GM23338 (cell line): ENCODE results near the gene FBXL19. TPM values are rescaled to one million over a fixed set of nuclear protein-coding genes. Genes with fewer than 3 reads are reported as not detected.

Source experiments
- ATAC-seq: fragments of 200-7000 bp; cut with Tn5 transposase; 3 replicates; pipeline ENCODE4 v1.9.1; 2020
- DNase-seq: peaks from one replicate; pipeline ENCODE4 v3.0.0-alpha.2; 2015; ENCODE audit warnings: low spot score
- H2AFZ ChIP-seq: fragments of 200-600 bp; sonication (generic); 2 replicates; pipeline ENCODE4 v1.8.0; 2016; ENCODE audit warnings: antibody characterized with exemption, mild to moderate bottlenecking, moderate library complexity
- H3F3A ChIP-seq: fragments of 200-600 bp; sonication (generic); replicated peaks from 2 replicates; pipeline ENCODE4 v1.8.0; 2017; ENCODE audit warnings: antibody characterized with exemption, mixed run types, low read depth
- H3K27ac ChIP-seq: fragments of 200-600 bp; sonication (generic); 2 replicates; pipeline ENCODE4 v1.6.1; 2016; ENCODE audit warnings: low read depth
- H3K27me3 ChIP-seq: fragments of 200-600 bp; sonication (generic); 2 replicates; pipeline ENCODE4 v1.8.0; 2016; ENCODE audit warnings: mild to moderate bottlenecking, mixed run types, moderate library complexity; ENCODE audit not compliant: insufficient read depth
- H3K36me3 ChIP-seq: fragments of 200-600 bp; sonication (generic); 2 replicates; pipeline ENCODE4 v1.8.0; 2016; ENCODE audit warnings: mild to moderate bottlenecking; ENCODE audit not compliant: insufficient read depth
- H3K4me1 ChIP-seq: fragments of 200-600 bp; sonication (generic); 2 replicates; pipeline ENCODE4 v1.8.0; 2016; ENCODE audit warnings: mild to moderate bottlenecking, moderate library complexity; ENCODE audit not compliant: insufficient read depth
- H3K4me2 ChIP-seq: fragments of 200-600 bp; sonication (generic); 2 replicates; pipeline ENCODE4 v1.7.1; 2017; ENCODE audit warnings: mixed run types
- H3K4me3 ChIP-seq: fragments of 200-600 bp; sonication (generic); 2 replicates; pipeline ENCODE4 v1.6.1; 2016; ENCODE audit warnings: mixed run types
- H3K79me2 ChIP-seq: fragments of 200-600 bp; sonication (generic); replicated peaks from 2 replicates; pipeline ENCODE4 v1.8.0; 2017; ENCODE audit warnings: mild to moderate bottlenecking; ENCODE audit not compliant: insufficient read depth
- H3K9me2 ChIP-seq: fragments of 200-600 bp; sonication (generic); 2 replicates; pipeline ENCODE4 v1.8.0; 2017; ENCODE audit not compliant: insufficient read depth
- H4K20me1 ChIP-seq: fragments of 200-600 bp; sonication (generic); replicated peaks from 2 replicates; pipeline ENCODE4 v1.8.0; 2017; ENCODE audit warnings: mild to moderate bottlenecking; ENCODE audit not compliant: insufficient read depth
- H3K27ac Mint-ChIP-seq: 2 replicates; pipeline ENCODE4 v1.8.0; 2020; ENCODE audit warnings: inconsistent platforms, mild to moderate bottlenecking, moderate library complexity, mixed read lengths
- H3K27me3 Mint-ChIP-seq: 3 replicates; pipeline ENCODE4 v1.8.0; 2022; ENCODE audit warnings: low read depth, mild to moderate bottlenecking, moderate library complexity, mixed read lengths, inconsistent platforms; ENCODE audit not compliant: insufficient read depth, poor library complexity
- H3K36me3 Mint-ChIP-seq: 3 replicates; pipeline ENCODE4 v1.8.0; 2021; ENCODE audit warnings: low read depth, mild to moderate bottlenecking, inconsistent platforms, moderate library complexity, mixed read lengths
- H3K4me1 Mint-ChIP-seq: 3 replicates; pipeline ENCODE4 v1.8.0; 2020; ENCODE audit warnings: mild to moderate bottlenecking, inconsistent platforms, mixed read lengths
- H3K4me3 Mint-ChIP-seq: 3 replicates; pipeline ENCODE4 v1.8.0; 2021; ENCODE audit warnings: moderate library complexity, mild to moderate bottlenecking, inconsistent platforms, mixed read lengths
- H3K9me3 Mint-ChIP-seq: 3 replicates; pipeline ENCODE4 v1.8.0; 2020; ENCODE audit warnings: moderate library complexity, mild to moderate bottlenecking, inconsistent platforms, mixed read lengths
- CREB1 ChIP-seq: fragments of 250-450 bp; sonication (Bioruptor Pico); IDR thresholded peaks from 2 replicates; pipeline ENCODE4 v1.5.0; 2020; ENCODE audit warnings: low read depth, mild to moderate bottlenecking, moderate library complexity
- EZH2phosphoT487 ChIP-seq: fragments of 200-600 bp; sonication (generic); IDR thresholded peaks from one replicate; pipeline ENCODE4 v1.8.1; 2018; ENCODE audit warnings: antibody characterized with exemption; ENCODE audit not compliant: unreplicated experiment
- JUNB ChIP-seq: IDR thresholded peaks from one replicate; pipeline ENCODE4 v1.6.1; 2016; ENCODE audit warnings: antibody characterized with exemption; ENCODE audit not compliant: unreplicated experiment
- POLR2AphosphoS5 ChIP-seq: IDR thresholded peaks from 2 replicates; pipeline ENCODE4 v1.6.1; 2016; ENCODE audit warnings: antibody characterized with exemption, low read depth
- ZNF114 ChIP-seq: fragments of 250-450 bp; sonication (Bioruptor Pico); IDR thresholded peaks from 2 replicates; pipeline ENCODE4 v1.5.0; 2020; ENCODE audit warnings: mild to moderate bottlenecking, moderate library complexity
- polyA plus RNA-seq: library from polyadenylated mRNA; unstranded; fragments of >200 nt; fragmentation: Nextera tagmentation; extraction: Ambion mirVana; gene quantifications from 2 replicates; pipeline ENCODE4 v1.2.1, GENCODE V29; 2016
- total RNA-seq: library from RNA; depleted of rRNA; stranded (reverse); fragments of >200 nt; shearing (Covaris generic); gene quantifications from 2 replicates; pipeline ENCODE4 v1.2.3, GENCODE V29; 2014
- TF ChIP-seq, protein P1 (sequence below), 2 experiments: fragments of 200-600 bp in 1 of 2; sonication (generic) in 1 of 2; conservative IDR thresholded peaks; 2 replicates each; pipeline versions ENCODE4 v1.5.1 to v1.6.1; 2016 to 2017; ENCODE audit warnings: antibody characterized with exemption in 2 of 2, low read depth in 2 of 2, mild to moderate bottlenecking in 2 of 2, moderate library complexity in 1 of 2

FBXL19 gene
- total and polyA plus RNA-seq, 2 experiments from 2014 or later, result 12.5 to 71.5 TPM

GRCh38 chr16:30895627-30896260 lies 27.6 kb upstream of the FBXL19 start:
- peaks cover 25% of the 10 kb centered on the region for H3K4me1 ChIP-seq
- H3K4me3 Mint-ChIP-seq, result peak overlapping the region; percentile 92
- DNase-seq, result no peak

DNA sequence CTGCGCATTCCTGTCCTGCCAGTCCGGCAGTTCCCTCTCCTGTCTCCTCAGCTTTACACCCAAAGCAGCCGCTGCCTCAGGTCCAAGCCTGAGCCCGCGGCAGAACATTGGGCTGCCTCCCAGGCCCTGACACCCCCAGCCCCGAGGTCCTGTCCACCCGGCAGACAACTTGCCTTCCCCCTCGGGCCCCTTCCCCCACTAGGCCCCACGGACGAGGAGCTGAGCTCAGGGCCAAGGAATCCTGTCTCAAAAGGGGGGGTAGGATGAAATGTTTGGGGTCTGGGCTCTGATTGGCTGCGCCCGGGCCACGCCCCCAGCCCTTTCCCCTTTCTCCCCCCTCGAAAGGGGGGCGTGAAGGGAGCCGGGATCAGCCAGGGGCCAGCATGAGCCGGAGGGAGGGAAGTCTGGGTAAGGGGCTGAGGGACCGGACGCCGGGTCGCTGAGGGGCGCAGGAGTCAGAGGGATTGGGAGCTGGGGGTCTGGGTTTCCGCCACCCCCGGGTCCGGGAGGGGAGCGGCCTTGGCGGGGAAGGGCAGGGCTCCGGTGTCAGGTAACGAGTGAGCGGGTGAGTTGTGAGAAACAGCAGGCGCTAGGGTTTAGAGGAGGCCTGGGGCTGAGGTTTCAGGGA lies 27.0 kb upstream of the FBXL19 start, which contains the start of gene CTF1:
Gene CTF1 (plus strand): TSS at position 354 of the 628 bp plus-strand sequence. CDS start 30 bp downstream, at position 384.
- H3K79me2 ChIP-seq, result no peaks in the 10 kb centered on the region
- Mint-ChIP-seq H3K27ac (peak within 1 kb of the TSS; percentile 99), H3K9me3 (no peaks in the 10 kb centered on the region), H3K4me3 (peak within 1 kb of the TSS; percentile 92), H3K4me1 (peaks cover 26% of the 10 kb centered on the region), H3K27me3 (peaks cover 23% of the 10 kb centered on the region), H3K36me3 (peaks cover 5% of the 10 kb centered on the region)
- H3K4me3 ChIP-seq, result peak within 1 kb of the TSS; percentile 86
- H3F3A ChIP-seq, result peaks cover 26% of the 10 kb centered on the region
- no peak for TF ChIP-seq ZNF114
- peak; percentile 55 for TF ChIP-seq POLR2AphosphoS5
- peak; percentile 53 for ATAC-seq
- H3K36me3 ChIP-seq, result no peaks in the 10 kb centered on the region
- H3K27me3 ChIP-seq, result peaks cover 23% of the 10 kb centered on the region
- peak; percentile 85 for DNase-seq
- H2AFZ ChIP-seq, result peak within 1 kb of the TSS; percentile 95
- peak within 1 kb of the TSS; percentile 94 for H3K4me2 ChIP-seq
- peaks cover 25% of the 10 kb centered on the region for H3K4me1 ChIP-seq
- H3K9me2 ChIP-seq, result no peaks in the 10 kb centered on the region
- peak within 1 kb of the TSS; percentile 99 for H3K27ac ChIP-seq
- no peaks in the 10 kb centered on the region for H4K20me1 ChIP-seq

More at GRCh38 chr16:30895627-30896260, 27.6 kb upstream of the FBXL19 start:
- peaks cover 26% of the 10 kb centered on the region for H3K4me1 Mint-ChIP-seq
- H3K27me3 Mint-ChIP-seq, result peaks cover 20% of the 10 kb centered on the region
- Histone ChIP-seq H3K4me3 (peak overlapping the region; percentile 86), H2AFZ (peak overlapping the region; percentile 95), H3K27me3 (peaks cover 17% of the 10 kb centered on the region), H3K27ac (peak overlapping the region; percentile 99), H3K9me2 (no peaks in the 10 kb centered on the region), H3K36me3 (no peaks in the 10 kb centered on the region), H3F3A (peaks cover 25% of the 10 kb centered on the region), H4K20me1 (no peaks in the 10 kb centered on the region), H3K79me2 (no peaks in the 10 kb centered on the region), H3K4me2 (peak overlapping the region; percentile 94)
- H3K27ac Mint-ChIP-seq, result peak overlapping the region; percentile 99
- H3K9me3 Mint-ChIP-seq, result no peaks in the 10 kb centered on the region
- TF ChIP-seq, protein P1, sequence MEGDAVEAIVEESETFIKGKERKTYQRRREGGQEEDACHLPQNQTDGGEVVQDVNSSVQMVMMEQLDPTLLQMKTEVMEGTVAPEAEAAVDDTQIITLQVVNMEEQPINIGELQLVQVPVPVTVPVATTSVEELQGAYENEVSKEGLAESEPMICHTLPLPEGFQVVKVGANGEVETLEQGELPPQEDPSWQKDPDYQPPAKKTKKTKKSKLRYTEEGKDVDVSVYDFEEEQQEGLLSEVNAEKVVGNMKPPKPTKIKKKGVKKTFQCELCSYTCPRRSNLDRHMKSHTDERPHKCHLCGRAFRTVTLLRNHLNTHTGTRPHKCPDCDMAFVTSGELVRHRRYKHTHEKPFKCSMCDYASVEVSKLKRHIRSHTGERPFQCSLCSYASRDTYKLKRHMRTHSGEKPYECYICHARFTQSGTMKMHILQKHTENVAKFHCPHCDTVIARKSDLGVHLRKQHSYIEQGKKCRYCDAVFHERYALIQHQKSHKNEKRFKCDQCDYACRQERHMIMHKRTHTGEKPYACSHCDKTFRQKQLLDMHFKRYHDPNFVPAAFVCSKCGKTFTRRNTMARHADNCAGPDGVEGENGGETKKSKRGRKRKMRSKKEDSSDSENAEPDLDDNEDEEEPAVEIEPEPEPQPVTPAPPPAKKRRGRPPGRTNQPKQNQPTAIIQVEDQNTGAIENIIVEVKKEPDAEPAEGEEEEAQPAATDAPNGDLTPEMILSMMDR (conservative IDR thresholded peaks at IDR 0.05; ENCODE audit: low read depth in 2 of 2), result no peak
- no peak for TF ChIP-seq EZH2phosphoT487
- TF ChIP-seq CREB1, result no peak
- TF ChIP-seq JUNB, result no peak
- ATAC-seq, result no peak
- peaks cover 5% of the 10 kb centered on the region for H3K36me3 Mint-ChIP-seq
